HG03558 (cell line): ENCODE results near the gene CA5A.
A peak's percentile ranks its signal among the peaks of the same experiment; 100 is the strongest.

ENCODE experiments used
- ATAC-seq: cut with Tn5 transposase; IDR thresholded peaks from one replicate; pipeline ENCODE4 v1.9.1; 2021; ENCODE audit warnings: moderate number of reproducible peaks; ENCODE audit not compliant: unreplicated experiment; ENCODE audit errors: extremely low read depth

The CA5A gene

GRCh38 chr16:87854907-87855683 is 81.2 kb downstream of the CA5A start:
- no peak for ATAC-seq

DNA sequence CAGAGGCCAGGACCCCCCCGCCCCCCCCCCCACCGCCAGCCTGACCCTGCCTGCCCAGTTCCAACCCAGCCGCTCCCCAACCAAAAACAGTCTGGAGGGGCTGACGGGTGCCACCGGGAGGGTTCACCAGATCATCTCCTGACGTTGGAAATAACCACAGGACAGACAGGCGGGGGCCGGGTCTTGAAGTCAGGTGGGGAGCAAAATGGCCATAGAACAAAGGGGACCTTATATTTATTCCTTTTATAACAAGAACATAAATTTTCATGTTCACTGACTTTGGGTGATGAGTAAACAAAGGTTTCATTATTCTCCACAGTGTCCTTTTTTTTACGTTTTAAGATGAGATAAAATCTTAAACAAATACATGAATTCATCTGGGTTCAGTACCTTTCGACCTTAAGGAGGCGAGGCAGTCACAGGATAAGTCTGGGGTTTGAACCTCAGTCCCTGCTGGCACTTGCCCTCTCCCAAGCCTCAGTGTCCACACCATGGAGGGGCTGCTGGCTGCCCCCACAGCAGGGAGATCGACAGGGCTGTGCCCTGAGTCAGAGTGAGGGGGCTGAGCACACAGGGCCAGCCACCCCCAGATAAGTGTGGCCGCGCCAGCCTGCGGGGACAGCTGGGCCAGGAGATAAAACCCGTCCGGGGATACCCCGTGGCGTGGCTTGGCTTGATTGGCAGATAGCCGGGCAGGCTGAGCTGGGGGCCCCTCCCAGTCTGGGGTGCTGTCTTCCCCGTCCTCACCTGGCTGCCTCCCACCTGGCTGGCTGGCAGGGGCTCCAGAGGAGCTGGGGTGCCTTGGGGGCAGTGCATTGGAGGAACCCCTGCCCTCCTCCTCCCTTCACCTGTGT is 82.0 kb downstream of the CA5A start:
- ATAC-seq: no peak

GRCh38 chr16:87853411-87854052 is 82.8 kb downstream of the CA5A start:
- peak; percentile 49 for ATAC-seq

DNA sequence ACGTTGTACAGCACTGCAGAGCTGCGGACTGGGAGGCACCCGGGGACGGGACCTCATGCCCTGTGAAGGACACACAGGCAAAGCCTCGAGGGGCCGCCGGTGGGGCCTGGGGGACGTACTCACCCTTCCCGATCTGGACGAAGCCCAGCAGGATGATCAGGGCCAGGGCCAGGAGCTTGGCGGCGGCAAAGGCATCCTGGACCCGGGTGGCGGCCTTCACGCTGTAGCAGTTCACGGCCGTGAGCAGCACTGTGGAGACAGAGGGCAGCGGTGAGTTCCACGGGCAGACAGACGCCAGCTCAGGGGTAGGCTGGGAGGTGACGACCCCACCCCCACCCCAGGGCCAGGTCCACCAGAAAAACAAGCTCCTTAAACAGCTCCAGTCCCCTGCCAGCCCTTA is 84.7 kb downstream of the CA5A start:
- ATAC-seq: no peak

- ATAC-seq: no peak
These were observed 85.2 kb downstream of the CA5A start for GRCh38 chr16:87851141-87851587.

- no peak for ATAC-seq
These were observed 86.0 kb downstream of the CA5A start for GRCh38 chr16:87850009-87851006.

GRCh38 chr16:87849419-87850008 is 86.8 kb downstream of the CA5A start:
- no peak for ATAC-seq

DNA sequence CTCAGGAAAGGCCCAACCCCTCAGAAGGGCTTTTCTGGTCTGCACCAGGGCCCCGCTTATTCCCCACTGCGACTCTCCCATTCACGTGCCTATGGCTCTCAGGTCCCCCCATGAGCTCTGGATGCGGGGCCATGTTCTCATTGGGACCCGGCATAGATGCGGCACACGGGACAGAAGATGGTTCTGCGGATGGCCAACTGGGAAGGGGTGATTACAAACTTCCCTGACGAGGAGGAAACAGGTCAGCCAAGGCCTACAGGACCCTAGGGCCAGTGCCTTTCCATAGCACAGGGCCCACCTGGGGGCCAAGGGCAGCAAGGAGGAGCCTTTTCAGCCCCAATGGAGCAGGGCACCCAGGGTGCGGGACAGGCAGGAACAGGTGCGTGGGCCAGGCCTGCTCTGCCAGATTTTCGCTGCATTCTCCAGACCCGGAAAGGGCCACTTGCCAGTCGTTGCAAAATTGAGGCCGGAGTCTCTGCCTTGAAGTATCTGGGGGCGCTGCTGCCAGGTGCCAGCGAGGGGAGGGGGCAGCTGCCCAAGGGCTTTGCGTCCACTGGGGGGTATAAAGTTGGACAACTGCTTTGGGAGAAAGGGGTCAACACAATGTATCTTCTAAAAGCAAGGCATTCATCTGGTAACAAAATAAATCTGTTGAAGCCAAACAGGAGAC is 87.5 kb downstream of the CA5A start:
- ATAC-seq: no peak

DNA sequence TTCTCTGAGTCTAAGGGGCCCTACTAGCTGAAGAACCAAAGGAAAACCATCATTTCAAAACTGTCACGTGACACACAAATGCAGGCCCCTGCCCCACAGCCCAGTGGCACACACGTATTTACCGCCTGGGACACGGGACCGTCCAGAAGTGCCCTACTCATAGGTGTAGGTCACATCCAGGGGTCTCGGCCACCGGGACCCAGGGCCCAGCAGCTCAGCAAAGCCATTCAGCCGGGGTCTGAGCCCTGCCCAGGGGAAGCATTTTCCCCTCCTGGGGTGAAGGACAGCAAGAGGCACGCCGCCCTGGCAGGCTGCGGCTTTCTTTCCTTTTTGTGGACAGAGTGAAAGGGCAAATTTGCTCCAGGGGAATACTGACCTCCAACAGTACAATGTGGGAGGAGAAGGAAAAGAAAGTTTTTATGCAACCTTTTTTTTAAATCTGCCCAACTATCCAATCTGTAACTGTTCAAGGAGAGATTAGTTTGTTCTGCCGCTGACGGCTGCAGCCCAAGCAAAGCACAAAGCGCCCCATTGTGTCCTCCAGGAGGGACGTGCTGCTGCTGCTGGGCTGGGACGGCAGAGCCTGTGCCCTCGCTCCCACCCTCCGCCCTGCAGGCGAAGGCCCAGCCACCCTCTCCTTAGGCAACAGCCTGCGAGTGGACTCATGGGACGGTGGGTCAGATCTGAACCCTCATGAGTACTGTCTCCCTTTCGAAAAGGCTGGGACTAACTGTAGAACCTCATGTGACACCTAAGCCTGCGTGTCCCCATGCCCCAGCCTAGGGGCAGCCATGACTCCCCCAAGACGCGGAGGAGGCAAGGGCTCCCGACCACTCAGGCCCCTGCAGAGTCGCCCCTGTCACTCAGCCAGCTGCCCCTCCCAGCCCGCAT is 88.3 kb downstream of the CA5A start:
- no peak for ATAC-seq

- no peak for ATAC-seq
These were observed 88.9 kb downstream of the CA5A start for GRCh38 chr16:87847467-87847784.

DNA sequence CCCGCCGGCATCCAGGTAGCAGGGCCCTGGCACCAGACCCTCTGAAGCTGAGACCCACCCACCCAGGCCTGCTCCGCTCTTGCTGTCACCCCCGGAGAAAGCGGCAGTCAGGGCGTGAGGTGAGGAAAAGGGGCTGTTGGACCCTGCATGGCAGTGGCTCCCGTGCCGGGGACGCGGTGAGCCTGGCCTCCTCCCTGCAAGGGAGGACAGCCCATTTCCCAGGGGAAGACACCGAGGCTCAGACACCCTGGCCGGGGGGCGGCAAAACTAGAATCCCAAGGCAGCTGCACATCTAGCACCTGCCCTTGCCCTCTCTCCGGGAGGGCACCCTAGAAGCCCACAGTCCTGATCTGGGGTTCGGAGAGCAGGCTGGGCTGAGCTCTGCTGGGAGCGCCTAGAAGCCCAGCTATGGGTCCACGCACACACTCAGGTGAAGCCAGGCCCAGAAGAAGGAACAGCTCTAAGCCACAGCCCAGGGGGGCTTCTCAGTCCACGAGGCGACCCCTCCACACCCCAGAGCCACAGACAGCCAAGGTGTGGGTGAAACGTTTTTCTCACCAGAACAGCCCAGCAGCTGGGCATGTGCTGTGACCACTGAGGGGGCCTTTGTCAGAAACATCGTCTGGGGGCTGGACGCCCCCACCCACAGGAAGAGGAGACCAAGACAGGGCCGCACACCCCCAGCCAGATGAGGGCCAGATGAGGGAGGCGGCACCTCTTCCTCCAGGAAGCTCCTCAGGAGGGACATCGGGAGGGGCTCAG is 89.4 kb downstream of the CA5A start:
- no peak for ATAC-seq

- ATAC-seq: no peak
These were observed 90.3 kb downstream of the CA5A start for GRCh38 chr16:87845807-87846619.

- no peak for ATAC-seq
These were observed 91.1 kb downstream of the CA5A start for GRCh38 chr16:87845213-87845612.

DNA sequence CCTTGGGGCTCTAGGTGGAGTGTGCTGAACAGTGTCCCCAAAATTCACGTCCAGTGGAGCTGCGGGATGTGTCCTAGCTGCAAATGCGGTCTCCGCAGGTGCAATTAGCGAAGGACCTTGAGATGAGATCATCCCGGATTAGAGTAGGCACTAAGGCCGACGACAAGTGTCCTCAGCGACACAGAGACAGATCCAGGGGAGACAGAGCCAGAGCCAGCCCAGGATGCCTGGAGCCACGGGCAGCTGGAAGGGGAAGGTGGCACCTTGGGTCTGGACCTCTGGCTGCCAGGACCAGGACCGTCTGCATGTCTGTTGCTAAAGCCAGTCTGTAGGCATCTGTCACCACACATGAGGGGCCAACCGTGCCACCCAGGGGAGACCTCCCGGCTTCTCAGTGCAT is 91.5 kb downstream of the CA5A start:
- ATAC-seq: no peak

- ATAC-seq: no peak
These were observed 92.1 kb downstream of the CA5A start for GRCh38 chr16:87844120-87844733.

DNA sequence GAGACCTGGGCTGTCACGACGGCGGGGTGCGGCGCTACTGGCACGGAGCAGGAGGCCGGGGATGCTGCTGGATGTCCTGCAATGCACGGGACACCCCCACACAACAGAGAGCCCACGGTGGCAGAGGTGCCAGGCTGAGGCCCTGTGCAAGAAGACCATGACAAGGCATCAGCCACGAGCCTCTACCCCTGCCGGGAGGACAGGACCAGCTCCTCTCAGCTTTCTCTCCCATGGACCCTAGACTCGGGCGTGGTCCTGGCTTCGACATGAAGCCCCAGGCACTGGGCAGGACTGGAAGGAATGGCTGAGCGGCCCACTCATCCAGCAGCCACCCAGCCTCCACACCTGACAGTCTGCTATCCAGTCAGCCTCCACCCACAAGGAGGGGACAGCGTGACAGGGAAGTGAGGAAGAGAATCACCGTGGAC is 92.6 kb downstream of the CA5A start:
- ATAC-seq: no peak
